B cell (primary cell): ENCODE results near the gene ZNF333.

ENCODE experiments used
- EZH2 ChIP-seq: IDR thresholded peaks from 2 replicates; pipeline ENCODE4 v1.6.1; 2012; ENCODE audit warnings: borderline replicate concordance, low read depth, mild to moderate bottlenecking, moderate library complexity, low read length; ENCODE audit not compliant: insufficient read depth, poor library complexity, severe bottlenecking
- TF ChIP-seq, protein P1 (sequence below): fragments of 200-600 bp; IDR thresholded peaks from one replicate; pipeline ENCODE4 v1.8.0; 2022; ENCODE audit warnings: antibody characterized with exemption, mild to moderate bottlenecking

DNA sequence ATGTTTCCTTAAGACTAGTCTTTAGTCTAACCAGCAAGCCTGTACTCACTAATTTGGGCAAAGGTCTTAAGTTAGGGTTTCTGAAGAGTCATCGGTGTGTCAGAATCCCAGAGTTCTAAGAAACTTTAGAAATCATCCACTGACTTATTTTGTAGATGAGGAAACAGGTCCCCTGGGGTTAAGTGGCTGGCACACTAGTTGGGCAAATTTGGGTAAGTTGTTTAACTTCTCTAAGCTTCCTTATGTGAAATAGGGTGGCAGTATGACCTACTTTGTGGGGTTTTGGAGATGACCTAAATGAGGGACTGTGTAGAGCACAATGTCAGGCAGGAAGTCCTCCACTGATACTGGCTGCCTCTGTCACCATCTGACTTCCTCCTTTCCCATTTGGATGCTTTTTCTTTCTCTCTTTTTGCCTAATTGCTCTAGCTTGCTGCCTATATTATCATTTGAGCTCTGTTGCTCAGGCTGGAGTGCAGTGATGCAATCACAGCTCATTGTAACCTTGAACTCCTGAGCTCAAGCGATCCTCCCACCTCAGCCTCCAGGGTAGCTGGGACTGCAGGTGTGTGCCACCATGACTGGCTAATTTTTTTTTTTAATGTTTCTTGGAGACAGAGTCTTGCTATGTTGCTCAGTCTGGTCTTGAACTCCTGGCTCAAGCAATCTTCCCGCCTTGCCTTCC is 17.5 kb upstream of the ZNF333 start:
- TF ChIP-seq, protein P1, sequence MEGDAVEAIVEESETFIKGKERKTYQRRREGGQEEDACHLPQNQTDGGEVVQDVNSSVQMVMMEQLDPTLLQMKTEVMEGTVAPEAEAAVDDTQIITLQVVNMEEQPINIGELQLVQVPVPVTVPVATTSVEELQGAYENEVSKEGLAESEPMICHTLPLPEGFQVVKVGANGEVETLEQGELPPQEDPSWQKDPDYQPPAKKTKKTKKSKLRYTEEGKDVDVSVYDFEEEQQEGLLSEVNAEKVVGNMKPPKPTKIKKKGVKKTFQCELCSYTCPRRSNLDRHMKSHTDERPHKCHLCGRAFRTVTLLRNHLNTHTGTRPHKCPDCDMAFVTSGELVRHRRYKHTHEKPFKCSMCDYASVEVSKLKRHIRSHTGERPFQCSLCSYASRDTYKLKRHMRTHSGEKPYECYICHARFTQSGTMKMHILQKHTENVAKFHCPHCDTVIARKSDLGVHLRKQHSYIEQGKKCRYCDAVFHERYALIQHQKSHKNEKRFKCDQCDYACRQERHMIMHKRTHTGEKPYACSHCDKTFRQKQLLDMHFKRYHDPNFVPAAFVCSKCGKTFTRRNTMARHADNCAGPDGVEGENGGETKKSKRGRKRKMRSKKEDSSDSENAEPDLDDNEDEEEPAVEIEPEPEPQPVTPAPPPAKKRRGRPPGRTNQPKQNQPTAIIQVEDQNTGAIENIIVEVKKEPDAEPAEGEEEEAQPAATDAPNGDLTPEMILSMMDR = no peak
- no peak for TF ChIP-seq EZH2
